Stimulated activated CD4-positive, alpha-beta T cell treated with anti-CD3 and anti-CD28 coated beads, Interleukin-2, amount 100 ng/mL, for 48 hours (primary cell): ENCODE data around the gene KRTAP10-2.
"Not testable (repeated sequence)": the region's sequence is repeated elsewhere in the genome, so short reads cannot be mapped to it uniquely, and the experiment has no call there.

Experiments used
- DNase-seq, 2 donors: peaks; one replicate each; pipeline ENCODE4 v3.0.0-alpha.2; 2020

Gene KRTAP10-2, protein sequence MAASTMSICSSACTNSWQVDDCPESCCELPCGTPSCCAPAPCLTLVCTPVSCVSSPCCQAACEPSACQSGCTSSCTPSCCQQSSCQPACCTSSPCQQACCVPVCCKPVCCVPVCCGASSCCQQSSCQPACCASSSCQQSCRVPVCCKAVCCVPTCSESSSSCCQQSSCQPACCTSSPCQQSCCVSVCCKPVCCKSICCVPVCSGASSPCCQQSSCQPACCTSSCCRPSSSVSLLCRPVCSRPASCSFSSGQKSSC

DNA sequence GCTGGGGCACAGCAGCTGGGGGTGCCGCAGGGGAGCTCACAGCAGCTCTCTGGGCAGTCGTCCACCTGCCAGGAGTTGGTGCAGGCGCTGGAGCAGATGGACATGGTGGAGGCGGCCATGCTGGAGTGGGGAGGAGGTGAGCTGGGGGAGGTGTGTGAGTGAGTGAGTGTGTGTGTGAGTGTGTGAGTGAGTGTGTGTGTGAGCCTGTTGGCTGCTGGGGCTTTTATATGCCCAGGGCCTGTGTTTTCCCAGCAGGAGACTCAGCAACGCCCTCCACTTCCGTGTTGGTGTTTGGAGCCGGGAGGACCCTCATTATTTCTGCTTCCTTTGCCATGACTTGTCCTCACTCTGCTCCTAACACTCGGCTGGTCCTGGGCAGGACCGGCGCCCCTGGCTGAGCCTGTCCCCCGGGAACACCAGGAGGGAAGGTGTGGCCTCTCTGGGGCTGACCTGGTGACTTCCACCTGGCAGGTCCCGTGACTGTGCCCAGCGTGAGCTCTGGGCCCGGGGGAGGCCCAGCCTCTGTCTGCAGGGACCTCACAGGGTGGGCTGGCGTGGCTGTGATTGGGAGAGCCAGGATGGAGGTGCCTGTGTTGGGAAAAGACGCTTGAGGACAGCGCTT, at the start of gene KRTAP10-2:
Gene KRTAP10-2, minus strand, starts transcription at position 166 of the 622 bp plus-strand sequence. Its CDS starts 47 bp downstream, at position 119.
- no peak for DNase-seq

- DNase-seq, result not testable (repeated sequence)
Observed at GRCh38 chr21:44601091-44601490, 49.8 kb upstream of the KRTAP10-2 start.

- DNase-seq, result not testable (repeated sequence)
Observed at GRCh38 chr21:44600118-44600978, 49.0 kb upstream of the KRTAP10-2 start, which contains the start of gene KRTAP10-7. KRTAP10-7 (plus strand) TSS chr21:44600597; CDS start chr21:44600622, 25 bp downstream.

GRCh38 chr21:44599264-44600029, 48.1 kb upstream of the KRTAP10-2 start:
- DNase-seq, result no peak

DNA sequence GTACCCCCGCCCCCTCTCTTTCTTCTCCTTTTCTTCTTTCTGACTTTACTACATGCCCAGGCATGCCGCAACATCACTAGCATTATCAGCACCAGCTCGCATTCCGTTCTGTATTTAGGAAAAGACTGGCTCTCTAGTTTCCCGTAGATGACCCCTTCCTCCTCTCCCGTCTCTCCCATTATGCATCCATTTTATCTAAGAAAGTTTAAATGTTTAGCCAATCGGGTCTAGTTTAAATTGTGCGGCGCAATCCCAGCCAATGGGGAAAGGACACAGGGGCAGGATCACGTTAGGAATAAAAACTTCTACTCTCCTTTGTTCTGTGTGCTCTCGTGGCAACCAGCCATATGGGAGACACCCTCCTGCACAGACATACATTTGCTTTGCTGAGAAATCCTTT, 46.8 kb upstream of the KRTAP10-2 start:
- DNase-seq, result no peak

DNA sequence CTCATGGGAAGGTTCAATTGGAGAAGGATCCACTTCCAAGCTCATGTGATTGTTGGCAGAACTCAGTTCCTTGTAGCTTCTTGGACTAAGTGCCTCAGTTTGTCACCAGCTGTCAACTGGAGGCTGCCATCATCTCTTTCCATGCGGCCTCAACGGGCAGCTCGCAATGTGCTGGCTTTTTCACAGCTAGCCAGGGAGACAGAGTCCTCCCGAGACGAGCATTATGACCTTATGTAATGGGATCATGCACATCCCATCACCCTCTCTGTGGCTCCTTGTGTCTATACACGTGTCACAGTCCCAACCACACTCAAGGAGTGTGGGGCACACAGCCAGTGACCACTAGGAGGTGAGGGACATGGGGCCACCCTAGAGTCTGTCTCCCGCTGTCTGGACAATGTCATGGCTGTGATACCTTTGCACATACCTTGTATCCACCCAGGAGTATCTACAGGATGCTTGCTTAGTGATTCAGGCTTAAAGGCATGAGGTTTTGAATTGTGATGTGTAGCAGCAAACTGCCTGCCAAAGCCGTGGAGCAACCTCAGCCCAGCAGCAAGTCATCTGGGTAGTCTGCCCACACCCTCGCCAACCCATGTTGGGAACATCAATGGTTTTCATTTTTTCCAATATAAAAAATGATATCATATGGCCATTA, 44.9 kb upstream of the KRTAP10-2 start:
- no peak for DNase-seq

- no peak for DNase-seq
Observed at GRCh38 chr21:44595524-44595923, 44.2 kb upstream of the KRTAP10-2 start.

DNA sequence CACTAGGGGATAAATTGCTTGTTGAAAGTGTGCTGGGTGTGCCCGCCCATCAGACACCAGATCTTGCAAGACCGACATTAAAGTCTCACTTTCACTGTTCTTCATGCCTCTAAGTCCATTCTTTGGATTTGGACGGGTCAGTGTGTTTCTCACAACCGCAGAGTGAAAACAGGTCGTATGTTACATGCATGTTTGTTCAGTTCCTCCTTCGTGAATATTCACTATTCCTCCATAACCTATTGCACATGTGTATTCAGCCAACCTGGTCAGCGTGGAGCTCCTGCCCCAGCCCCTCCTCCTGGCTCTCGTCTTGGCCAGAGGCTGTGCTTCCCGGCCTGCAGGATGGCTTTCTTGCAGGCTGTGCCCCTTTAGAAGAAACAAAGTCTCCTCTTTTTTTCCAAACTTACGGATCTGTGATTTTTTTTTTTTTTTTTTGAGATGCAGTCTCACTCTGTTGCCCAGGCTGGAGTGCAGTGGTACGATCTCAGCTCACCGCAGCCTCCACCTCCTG, 43.2 kb upstream of the KRTAP10-2 start:
- DNase-seq, result no peak

DNA sequence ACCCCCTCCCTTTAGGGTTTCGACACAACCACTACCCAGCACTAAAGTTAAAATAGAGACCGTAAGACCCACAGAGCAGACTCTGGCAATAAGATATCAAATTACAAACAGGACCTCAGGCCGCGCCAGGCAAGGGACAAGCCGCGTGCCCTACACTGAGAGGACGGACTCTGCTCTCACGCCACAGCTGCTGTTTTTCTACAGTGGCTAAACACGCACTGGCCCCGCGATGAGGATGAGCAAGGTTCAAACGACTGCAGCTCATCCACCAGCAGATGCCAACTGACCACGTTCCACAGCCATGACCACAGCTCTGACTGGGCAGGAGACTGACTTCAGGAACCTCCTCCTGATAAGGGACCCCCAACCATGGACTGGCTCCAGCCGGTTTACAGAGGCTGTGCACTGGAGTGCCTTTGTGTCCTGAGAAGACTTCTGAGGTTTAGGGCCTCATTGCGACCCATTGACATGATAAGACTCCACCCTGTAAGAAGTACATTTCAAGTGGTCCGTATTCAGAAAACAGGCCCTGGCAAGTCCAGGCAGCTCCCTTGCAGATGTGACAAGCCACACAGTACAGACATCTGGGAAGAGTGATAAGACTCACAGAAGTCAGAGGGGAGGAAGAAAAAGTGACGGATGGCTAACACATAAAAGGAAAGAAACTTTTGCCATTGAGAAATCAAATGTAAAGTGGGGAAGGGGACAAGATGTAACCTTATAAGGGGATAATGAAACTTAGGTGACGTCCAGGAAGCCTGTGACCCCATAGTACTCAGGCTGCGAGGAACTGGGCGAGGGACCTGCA, 42.5 kb upstream of the KRTAP10-2 start:
- no peak for DNase-seq

DNA sequence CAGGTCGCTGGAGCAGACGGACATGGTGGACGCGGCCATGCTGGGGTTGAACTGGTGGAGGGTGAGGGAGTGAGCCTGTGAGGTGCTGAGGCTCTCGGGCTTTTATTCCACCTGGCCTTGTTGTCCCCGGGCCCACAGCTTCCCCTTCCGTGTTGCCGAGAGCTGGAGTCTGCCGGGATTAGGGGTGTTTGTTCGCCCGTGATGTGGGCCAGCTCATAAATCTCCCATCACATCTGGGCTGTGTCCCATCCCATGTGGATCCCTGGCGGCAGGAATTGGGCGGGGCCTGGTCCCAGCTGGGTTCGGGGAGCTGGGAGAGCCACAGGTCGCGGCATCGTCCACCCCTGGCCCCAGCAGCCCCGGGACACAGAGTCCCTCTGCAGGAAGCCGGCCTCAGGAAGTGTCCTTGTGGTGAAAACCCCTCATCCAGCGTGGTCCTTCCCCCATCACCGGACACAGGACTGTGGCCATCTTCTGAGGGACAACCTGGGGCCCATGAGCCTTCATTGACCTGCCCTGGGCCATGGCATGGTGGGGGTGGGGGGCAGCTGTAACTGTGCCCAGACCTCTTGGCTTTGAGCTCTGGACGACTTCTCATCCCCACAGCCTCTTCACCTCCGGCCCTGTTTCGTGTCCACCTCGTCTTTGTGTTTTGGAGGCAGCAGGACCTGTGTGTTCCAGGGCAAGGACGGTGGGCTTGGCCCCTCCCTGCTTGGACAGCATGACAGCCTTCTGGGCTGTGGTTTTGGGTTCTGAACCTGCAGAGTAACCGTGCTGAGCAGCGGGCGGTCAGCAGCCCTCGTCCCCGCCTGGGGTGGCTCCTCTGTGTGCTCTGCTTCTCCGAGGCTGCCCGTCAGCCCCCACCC, 41.4 kb upstream of the KRTAP10-2 start, which contains the start of gene KRTAP10-6:
Gene KRTAP10-6, minus strand, starts transcription at position 60 of the 866 bp plus-strand sequence. Its CDS starts 21 bp downstream, at position 39.
- DNase-seq, result no peak

- not testable (repeated sequence) for DNase-seq
Observed at GRCh38 chr21:44591801-44592130, 40.5 kb upstream of the KRTAP10-2 start.

DNA sequence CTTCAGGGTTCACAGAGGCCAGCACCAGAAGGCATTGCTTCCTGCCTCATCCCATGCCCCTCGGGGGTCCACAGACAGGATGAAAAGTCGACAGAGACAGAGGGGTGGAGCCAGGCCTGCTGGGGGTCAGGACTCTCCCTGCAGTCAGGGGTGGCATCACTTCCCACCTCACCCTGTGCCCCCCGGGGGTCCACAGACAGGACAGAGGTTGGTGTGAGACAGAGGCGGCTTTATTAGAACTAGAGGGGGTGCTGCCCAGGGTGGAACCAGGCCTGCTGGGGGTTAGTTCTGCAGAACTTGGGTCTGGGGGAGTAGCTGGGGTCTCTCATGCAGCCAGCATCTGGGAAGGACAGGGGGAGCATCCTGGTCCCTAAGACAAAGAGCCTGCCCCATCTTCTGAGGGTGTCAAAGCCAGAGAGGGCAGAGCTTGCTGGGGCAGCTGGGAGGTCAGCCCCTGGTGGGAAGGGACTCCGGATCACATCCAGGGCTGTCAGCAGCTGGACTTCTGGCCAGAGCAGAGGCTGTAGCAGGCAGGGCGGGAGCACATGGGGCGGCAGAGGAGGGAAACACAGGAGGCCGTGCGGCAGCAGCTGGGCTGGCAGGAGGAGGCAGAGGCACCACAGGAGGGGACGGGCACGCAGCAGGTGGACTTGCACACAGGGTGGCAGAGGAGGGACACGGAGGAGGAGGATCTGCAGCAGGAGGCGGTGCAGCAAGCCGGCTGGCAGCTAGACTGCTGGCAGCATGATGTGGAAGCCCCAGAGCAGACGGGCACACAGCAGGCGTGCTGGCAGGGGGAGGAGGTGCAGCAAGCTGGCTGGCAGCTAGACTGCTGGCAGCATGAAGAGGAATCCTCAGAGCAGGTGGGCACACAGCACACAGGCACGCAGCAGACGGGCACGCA, 39.8 kb upstream of the KRTAP10-2 start:
- DNase-seq, result not testable (repeated sequence)

GRCh38 chr21:44590311-44590721, 39.0 kb upstream of the KRTAP10-2 start:
- no peak for DNase-seq

- no peak for DNase-seq
Observed at GRCh38 chr21:44589586-44590305, 38.4 kb upstream of the KRTAP10-2 start.

DNA sequence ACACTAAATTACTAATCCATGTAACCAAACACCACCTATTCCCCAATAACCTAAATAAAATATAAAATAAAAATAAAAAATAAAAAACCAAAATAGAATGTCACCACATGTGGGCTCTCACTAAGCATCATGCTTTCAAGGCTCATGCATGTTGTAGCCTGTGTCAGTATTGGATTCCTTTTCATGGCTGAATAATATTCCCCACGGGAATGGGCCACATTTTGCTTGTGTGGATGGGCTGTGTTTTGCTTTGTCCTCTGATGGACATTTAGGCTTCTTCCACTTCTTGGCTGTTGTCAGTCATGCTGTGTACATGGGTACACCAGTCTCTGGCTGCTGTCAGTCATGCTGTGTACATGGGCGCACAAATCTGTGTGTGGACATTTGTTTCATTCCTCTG, 37.8 kb upstream of the KRTAP10-2 start:
- DNase-seq, result no peak

DNA sequence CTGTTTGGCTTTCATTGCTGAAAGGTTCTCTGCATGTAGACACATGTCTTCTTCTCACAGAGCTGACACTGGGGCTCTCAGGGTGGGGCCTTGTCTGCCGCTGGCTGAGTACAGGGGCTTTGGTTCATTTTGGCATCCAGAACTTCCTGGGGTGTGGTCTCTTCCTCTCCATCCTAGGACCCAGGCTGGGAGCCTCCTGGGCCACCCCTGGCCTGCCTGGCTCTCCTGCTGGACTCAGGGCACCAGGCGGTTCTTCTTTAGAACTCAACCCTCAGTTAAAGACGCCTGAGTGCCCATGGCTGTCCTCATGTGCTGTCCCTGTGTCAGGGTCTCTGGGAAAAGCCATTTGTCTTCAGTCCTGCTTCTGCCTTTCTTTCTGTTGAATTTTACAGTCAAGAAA, 34.6 kb upstream of the KRTAP10-2 start:
- DNase-seq, result no peak

GRCh38 chr21:44583800-44584147, 32.5 kb upstream of the KRTAP10-2 start:
- DNase-seq, result peak; percentile 7

DNA sequence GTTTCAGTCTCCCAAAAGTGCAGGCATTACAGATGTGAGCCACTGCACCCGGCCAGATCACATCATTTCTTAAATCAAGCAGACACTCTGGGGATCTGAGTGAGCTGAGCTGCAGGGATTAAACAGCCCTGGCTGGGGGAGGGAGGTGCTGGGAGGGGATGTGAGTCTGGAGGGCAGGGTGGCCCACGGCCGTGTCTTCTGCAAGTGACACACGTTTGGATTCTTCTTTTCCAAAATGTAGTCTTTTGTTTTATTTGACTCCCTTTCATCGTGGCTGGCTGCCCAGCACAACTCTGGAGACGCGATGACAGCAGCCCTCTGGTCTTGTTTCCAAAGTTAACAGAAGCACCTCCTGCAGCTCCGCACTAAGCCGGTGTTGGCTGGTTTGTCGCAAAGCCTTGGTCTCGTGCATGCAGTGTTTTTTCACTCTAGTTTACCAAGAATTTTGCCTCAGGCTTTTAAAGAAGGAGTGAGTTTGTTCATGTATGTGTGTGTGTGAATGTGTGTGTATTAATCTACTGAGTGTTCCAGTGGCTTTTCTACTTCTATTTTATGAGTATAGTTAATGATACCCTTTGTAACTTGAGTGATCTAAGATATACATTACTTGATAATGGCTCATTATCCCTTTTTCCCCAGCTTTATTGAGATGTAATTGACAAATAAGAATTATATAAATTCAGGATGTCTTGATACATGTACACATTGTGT, 31.9 kb upstream of the KRTAP10-2 start:
- DNase-seq, result no peak
